Upper lobe of right lung (tissue), 1 donor: ENCODE measurements around the gene CCR4. TPM values are rescaled to one million over a fixed set of nuclear protein-coding genes. Genes with fewer than 3 reads are reported as not detected.
A peak's percentile ranks its signal among the peaks of the same experiment; 100 is the strongest.

Source experiments
- ATAC-seq: fragments of 200-7000 bp; cut with Tn5 transposase; one replicate; pipeline ENCODE4 v1.9.1; 2020; ENCODE audit warnings: mild to moderate bottlenecking, moderate library complexity
- DNase-seq: peaks from one replicate; pipeline ENCODE4 v3.0.0-alpha.2; 2020
- H3K27ac ChIP-seq: fragments of 200-600 bp; one replicate; pipeline ENCODE4 v1.8.0; 2022
- H3K27me3 ChIP-seq: fragments of 200-600 bp; one replicate; pipeline ENCODE4 v1.8.0; 2022; ENCODE audit warnings: mild to moderate bottlenecking
- H3K36me3 ChIP-seq: fragments of 200-600 bp; one replicate; pipeline ENCODE4 v1.8.0; 2022
- H3K4me1 ChIP-seq: fragments of 200-600 bp; one replicate; pipeline ENCODE4 v1.8.0; 2022
- H3K4me3 ChIP-seq: fragments of 200-600 bp; one replicate; pipeline ENCODE4 v1.8.0; 2022; ENCODE audit warnings: mild to moderate bottlenecking
- H3K9me3 ChIP-seq: fragments of 200-600 bp; one replicate; pipeline ENCODE4 v1.8.0; 2022
- intact Hi-C: fragments of 100-400 bp; cut with DNase I; formaldehyde crosslinking; loops from one replicate; pipeline ENCODE4 v1.11.0; 2022
- total RNA-seq: library from RNA; stranded (reverse); fragmentation: NEBNext Ultra II Directional; extraction: Animal tissue kit (Norgen Biotek cat#: 25700); gene quantifications from one replicate; pipeline ENCODE4 v1.2.1, GENCODE V29; 2021
- TF ChIP-seq, protein P1 (sequence below): fragments of 200-600 bp; IDR thresholded peaks from one replicate; pipeline ENCODE4 v1.8.0; 2022; ENCODE audit warnings: antibody characterized with exemption
- donor health status: DM: no; HTN: yes; CAD: no; lungs with severe emphysema.

CCR4 gene
- total RNA-seq, 1 donor from 2014 or later = 1.2 TPM

DNA sequence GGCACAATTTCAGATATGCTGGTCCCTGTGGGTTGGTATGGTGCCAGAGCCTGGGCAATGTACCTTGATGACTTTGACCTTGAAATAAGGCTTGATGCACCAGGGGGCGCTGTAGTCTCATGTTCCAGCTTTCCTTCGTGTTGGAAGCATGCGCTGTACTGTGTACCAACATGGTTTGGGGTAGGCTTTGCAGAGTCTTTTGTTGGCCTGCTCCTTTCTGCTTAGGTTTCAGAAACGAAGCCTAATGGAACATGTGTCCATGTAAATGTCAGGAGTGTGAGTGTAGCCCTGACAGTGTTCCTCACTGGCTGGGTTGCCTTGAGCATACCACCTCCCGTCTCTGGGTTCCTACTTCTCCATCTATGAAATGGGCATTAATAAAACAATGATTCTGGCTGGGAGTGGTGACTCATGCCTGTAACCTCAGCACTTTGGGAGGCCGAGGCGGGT, 3.6 kb upstream of the CCR4 start:
- Histone ChIP-seq H3K27me3 (no peaks in the 10 kb centered on the region), H3K9me3 (no peaks in the 10 kb centered on the region), H3K36me3 (no peaks in the 10 kb centered on the region), H3K27ac (no peak overlapping the region), H3K4me3 (no peak overlapping the region), H3K4me1 (no peaks in the 10 kb centered on the region)
- TF ChIP-seq, protein P1, sequence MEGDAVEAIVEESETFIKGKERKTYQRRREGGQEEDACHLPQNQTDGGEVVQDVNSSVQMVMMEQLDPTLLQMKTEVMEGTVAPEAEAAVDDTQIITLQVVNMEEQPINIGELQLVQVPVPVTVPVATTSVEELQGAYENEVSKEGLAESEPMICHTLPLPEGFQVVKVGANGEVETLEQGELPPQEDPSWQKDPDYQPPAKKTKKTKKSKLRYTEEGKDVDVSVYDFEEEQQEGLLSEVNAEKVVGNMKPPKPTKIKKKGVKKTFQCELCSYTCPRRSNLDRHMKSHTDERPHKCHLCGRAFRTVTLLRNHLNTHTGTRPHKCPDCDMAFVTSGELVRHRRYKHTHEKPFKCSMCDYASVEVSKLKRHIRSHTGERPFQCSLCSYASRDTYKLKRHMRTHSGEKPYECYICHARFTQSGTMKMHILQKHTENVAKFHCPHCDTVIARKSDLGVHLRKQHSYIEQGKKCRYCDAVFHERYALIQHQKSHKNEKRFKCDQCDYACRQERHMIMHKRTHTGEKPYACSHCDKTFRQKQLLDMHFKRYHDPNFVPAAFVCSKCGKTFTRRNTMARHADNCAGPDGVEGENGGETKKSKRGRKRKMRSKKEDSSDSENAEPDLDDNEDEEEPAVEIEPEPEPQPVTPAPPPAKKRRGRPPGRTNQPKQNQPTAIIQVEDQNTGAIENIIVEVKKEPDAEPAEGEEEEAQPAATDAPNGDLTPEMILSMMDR = peak; percentile 77
- DNase-seq = peak; percentile 87
- peak; percentile 98 for ATAC-seq
- intact Hi-C loops = no loop called here

DNA sequence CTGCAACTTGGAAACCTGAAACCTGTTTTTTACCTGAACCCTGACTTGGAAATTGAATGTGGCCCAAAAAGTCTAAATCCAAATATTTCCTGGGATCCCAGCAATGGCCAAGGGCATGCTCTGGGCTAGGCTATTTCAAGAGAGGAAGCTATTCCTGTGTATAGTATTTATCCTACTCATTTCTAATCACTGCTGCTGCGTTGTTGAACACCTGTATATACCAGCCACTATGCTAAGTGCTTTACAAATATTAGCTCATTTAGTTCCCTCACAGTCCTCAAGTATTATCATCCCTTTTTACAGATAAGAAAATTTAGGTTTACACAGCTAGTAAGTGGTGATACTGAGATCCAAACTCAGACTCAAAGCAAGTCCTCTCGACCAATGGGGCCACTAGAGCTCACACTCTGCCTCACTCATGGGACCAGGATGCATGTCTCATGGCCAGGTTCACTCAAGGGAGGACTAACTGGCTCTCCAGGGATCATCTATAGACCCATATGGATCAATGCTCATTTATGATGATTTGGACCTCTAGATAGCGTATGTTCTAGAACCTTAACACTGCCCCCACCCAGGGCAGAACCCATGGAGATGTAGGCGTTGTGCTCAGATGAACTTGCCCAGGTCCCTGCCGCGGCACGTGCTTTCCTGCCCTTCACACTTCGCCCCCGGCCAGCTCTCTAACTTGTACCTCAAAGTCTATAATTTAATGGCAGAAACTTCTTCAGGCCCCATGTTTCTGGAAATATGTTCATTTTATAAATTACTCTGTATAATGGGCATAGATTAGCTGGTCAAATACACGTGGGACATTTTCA, 2.6 kb upstream of the CCR4 start:
- ATAC-seq (peak; percentile 20), DNase-seq (no peak)
- Histone ChIP-seq H3K4me3 (no peak overlapping the region), H3K36me3 (no peaks in the 10 kb centered on the region), H3K27me3 (no peaks in the 10 kb centered on the region), H3K27ac (no peak overlapping the region), H3K4me1 (no peaks in the 10 kb centered on the region), H3K9me3 (no peaks in the 10 kb centered on the region)
- TF ChIP-seq, protein P1 = no peak
- intact Hi-C loops = no loop called here

DNA sequence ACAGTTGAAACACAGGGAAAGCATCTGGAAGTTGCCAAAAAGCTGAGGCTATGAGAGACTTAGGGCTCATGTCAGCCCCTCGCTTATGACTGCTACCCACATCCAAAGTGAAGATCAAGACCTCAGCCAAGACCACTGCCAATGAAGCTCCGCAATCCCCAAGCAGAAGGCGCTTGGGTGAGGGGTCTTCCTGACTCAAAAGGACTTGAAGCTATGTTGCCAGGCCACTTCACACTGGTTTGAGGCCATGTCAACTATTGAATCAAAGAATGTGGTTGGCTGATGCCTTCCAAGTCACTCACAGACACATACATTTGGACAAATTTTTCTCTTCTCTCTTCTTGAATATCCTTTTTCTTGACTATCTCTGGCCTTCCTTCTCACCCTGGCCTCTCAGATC, 928 bp upstream of the CCR4 start:
- Histone ChIP-seq H3K4me3 (no peak overlapping the region), H3K27me3 (no peaks in the 10 kb centered on the region), H3K9me3 (no peaks in the 10 kb centered on the region), H3K36me3 (no peaks in the 10 kb centered on the region), H3K4me1 (no peaks in the 10 kb centered on the region), H3K27ac (no peak overlapping the region)
- TF ChIP-seq, protein P1 = no peak
- DNase-seq (no peak), ATAC-seq (no peak)
- intact Hi-C loops = no loop called here

DNA sequence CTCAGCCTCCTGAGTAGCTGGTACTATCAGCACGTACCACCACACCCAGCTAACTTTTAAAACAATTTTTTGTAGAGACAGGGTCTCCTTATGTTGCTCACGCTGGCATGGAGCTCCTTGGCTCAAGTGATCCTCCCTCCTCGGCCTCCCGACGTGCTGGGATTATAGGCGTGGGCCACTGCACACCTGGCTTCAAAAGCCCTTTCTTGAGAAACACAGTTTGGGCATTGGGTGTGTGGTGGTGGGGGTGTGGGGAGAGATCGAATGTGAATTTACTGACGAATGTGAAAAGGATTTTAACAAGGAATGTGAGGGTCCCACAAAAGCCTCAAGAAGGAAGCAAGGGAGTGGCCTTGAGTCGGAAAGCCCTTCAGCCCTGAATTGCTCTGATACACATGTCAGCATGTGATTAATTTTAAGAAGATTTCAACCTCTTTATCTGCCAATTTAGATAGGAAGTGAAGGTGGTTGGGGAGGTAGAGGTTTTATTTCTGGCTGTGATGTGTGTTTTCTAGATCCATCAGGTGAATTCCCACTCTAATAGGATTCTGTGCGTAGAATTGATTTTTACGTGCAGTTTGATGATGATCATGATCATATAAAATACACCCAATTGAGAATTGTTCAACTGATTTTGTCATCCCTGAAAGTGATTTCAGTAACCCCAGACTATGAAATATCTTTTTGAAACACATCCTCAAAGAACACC, 1.1 kb downstream of the CCR4 start:
- Histone ChIP-seq H3K9me3 (no peaks in the 10 kb centered on the region), H3K27me3 (no peaks in the 10 kb centered on the region), H3K36me3 (no peaks in the 10 kb centered on the region), H3K4me3 (no peak overlapping the region), H3K4me1 (peaks cover 3% of the 10 kb centered on the region), H3K27ac (no peak overlapping the region)
- ATAC-seq (no peak), DNase-seq (no peak)
- intact Hi-C loops = no loop called here
- TF ChIP-seq, protein P1 = no peak

DNA sequence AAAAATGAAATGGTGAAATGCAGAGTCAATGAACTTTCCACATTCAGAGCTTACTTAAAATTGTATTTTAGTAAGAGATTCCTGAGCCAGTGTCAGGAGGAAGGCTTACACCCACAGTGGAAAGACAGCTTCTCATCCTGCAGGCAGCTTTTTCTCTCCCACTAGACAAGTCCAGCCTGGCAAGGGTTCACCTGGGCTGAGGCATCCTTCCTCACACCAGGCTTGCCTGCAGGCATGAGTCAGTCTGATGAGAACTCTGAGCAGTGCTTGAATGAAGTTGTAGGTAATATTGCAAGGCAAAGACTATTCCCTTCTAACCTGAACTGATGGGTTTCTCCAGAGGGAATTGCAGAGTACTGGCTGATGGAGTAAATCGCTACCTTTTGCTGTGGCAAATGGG, 3.1 kb downstream of the CCR4 start:
- TF ChIP-seq, protein P1 = no peak
- Histone ChIP-seq H3K4me3 (no peak overlapping the region), H3K4me1 (peaks cover 3% of the 10 kb centered on the region), H3K27me3 (no peaks in the 10 kb centered on the region), H3K9me3 (no peaks in the 10 kb centered on the region), H3K36me3 (no peaks in the 10 kb centered on the region), H3K27ac (no peak overlapping the region)
- ATAC-seq (no peak), DNase-seq (no peak)
- intact Hi-C loops = no loop called here
